GM10847 (cell line): ENCODE measurements around the gene MED15.

ENCODE experiments used
- POLR2A ChIP-seq: IDR thresholded peaks from 2 replicates; pipeline ENCODE4 v1.6.1; 2011; ENCODE audit not compliant: insufficient read length; ENCODE audit errors: extremely low read depth

The MED15 gene

GRCh38 chr22:20507253-20508066 is at the start of gene MED15:
Gene MED15 (plus strand): TSS chr22:20507610. CDS start chr22:20507679, 69 bp downstream.
- TF ChIP-seq POLR2A, result peak; percentile 89

- no peak for TF ChIP-seq POLR2A
Measured at GRCh38 chr22:20458530-20459151, 48.8 kb upstream of the MED15 start.

- TF ChIP-seq POLR2A, result no peak
Measured at GRCh38 chr22:20459152-20459542, 48.3 kb upstream of the MED15 start.

- TF ChIP-seq POLR2A, result no peak
Measured at GRCh38 chr22:20459862-20460261, 47.5 kb upstream of the MED15 start.

- no peak for TF ChIP-seq POLR2A
Measured at GRCh38 chr22:20463324-20464095, 43.9 kb upstream of the MED15 start.

- no peak for TF ChIP-seq POLR2A
Measured at GRCh38 chr22:20464096-20464614, 43.3 kb upstream of the MED15 start.

- TF ChIP-seq POLR2A, result no peak
Measured at GRCh38 chr22:20464912-20465758, 42.3 kb upstream of the MED15 start.

- TF ChIP-seq POLR2A, result no peak
Measured at GRCh38 chr22:20465759-20466077, 41.7 kb upstream of the MED15 start.

- no peak for TF ChIP-seq POLR2A
Measured at GRCh38 chr22:20466659-20467379, 40.6 kb upstream of the MED15 start.

- TF ChIP-seq POLR2A, result no peak
Measured at GRCh38 chr22:20469110-20469868, 38.1 kb upstream of the MED15 start.

- no peak for TF ChIP-seq POLR2A
Measured at GRCh38 chr22:20471126-20471833, 36.1 kb upstream of the MED15 start.

GRCh38 chr22:20472629-20473442 is 34.6 kb upstream of the MED15 start:
- TF ChIP-seq POLR2A, result no peak
